Neural progenitor cell (in vitro differentiated cells): ENCODE results near the gene DUSP3.

Source experiments
- EZH2 ChIP-seq: fragments of 200-600 bp; sonication (generic); IDR thresholded peaks from 2 replicates; pipeline ENCODE4 v1.6.1; 2017; ENCODE audit warnings: antibody characterized with exemption, mild to moderate bottlenecking, moderate library complexity
- TF ChIP-seq, protein P1 (sequence below): fragments of 200-600 bp; sonication (generic); IDR thresholded peaks from 2 replicates; pipeline ENCODE4 v1.5.1; 2017; ENCODE audit warnings: antibody characterized with exemption, mild to moderate bottlenecking

DNA sequence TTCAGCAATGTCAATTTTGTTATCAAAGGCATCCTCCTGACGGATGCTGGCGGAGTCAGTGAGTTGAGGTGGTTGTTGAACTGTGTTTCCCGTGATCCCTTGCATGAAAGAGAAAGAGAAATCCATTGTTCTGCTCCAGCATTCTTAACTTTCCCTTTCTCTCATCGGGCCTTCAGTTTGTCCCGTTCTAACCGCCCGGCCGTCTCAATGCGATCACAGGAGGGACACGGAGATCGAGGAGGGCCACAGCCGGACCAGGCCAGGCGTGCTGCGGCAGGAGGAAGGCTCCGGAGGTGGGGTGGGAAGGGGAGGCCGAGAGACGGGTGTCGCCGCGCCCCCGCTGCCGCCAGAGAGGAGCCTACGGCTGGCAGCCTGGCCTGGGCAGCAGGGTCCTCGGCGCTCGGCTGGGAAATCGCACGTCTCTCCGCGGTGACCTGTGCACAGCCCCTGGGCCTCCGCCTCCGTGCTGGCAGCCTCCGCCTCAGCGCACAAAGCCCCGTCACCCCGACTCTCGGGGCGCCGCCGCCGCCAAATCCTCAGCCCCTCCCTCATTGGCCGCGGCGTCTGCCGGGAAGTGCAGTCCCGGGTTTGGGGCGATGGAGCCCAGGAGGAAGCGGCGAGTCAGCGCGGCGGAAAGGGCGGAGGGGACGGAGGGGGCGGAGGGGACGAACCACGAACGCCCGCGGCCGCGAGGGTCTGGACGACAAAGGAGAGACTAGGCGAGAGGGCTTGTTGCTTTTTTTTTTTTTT, 58.3 kb downstream of the DUSP3 start:
- TF ChIP-seq, protein P1, sequence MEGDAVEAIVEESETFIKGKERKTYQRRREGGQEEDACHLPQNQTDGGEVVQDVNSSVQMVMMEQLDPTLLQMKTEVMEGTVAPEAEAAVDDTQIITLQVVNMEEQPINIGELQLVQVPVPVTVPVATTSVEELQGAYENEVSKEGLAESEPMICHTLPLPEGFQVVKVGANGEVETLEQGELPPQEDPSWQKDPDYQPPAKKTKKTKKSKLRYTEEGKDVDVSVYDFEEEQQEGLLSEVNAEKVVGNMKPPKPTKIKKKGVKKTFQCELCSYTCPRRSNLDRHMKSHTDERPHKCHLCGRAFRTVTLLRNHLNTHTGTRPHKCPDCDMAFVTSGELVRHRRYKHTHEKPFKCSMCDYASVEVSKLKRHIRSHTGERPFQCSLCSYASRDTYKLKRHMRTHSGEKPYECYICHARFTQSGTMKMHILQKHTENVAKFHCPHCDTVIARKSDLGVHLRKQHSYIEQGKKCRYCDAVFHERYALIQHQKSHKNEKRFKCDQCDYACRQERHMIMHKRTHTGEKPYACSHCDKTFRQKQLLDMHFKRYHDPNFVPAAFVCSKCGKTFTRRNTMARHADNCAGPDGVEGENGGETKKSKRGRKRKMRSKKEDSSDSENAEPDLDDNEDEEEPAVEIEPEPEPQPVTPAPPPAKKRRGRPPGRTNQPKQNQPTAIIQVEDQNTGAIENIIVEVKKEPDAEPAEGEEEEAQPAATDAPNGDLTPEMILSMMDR, result no peak
- TF ChIP-seq EZH2, result no peak
